Endothelial cell of umbilical vein (primary cell): ENCODE measurements around the gene TARDBP. TPM values are rescaled to one million over a fixed set of nuclear protein-coding genes. Genes with fewer than 3 reads are reported as not detected.
"Not testable (repeated sequence)": the region's sequence is repeated elsewhere in the genome, so short reads cannot be mapped to it uniquely, and the experiment has no call there.

Experiments
- BruUV-seq: library from RNA; stranded (reverse); fragments of 400-500 nt; replicated peaks from 2 replicates; lab custom pipeline; 2021; lab: Mats Ljungman, UMichigan
- CTCF ChIA-PET: fragments of 300-600, 350-600 bp; sonication (Branson Sonifier 250); formaldehyde crosslinking; loops from one replicate; lab custom pipeline; 2021; ENCODE audit warnings: antibody characterized with exemption, inconsistent platforms; lab: Charles Lee
- POLR2A ChIA-PET: fragments of 300-600, 350-600 bp; sonication (Branson Sonifier 250); formaldehyde crosslinking; loops from one replicate; lab custom pipeline; 2021; ENCODE audit warnings: antibody characterized with exemption, inconsistent platforms; lab: Charles Lee
- DNase-seq: peaks from one replicate; pipeline ENCODE4 v3.0.0-alpha.2; 2011; ENCODE audit warnings: low read depth, low spot score
- FAIRE-seq: peaks from 2 replicates; lab custom pipeline; 2011; peaks lifted over from hg19 to GRCh38; lab: Jason Lieb, UNC
- H2AFZ ChIP-seq: 2 replicates; pipeline ENCODE4 v1.6.0; 2012; ENCODE audit warnings: low read depth, low read length, control low read depth, inconsistent platforms
- H3K27ac ChIP-seq: 2 replicates; pipeline ENCODE4 v1.5.1; 2011; ENCODE audit warnings: low read depth, mild to moderate bottlenecking, control low read depth, low read length, moderate library complexity; ENCODE audit not compliant: insufficient read depth
- H3K27me3 ChIP-seq, 2 experiments: 2 replicates each; pipeline versions ENCODE4 v1.6.0 to v1.6.1; 2011; ENCODE audit warnings: low read length in 2 of 2, mixed read lengths in 1 of 2; ENCODE audit not compliant: control insufficient read depth in 2 of 2, insufficient read depth in 2 of 2
- H3K36me3 ChIP-seq, 2 experiments: 2 replicates in 1 of 2; 3 replicates in 1 of 2; pipeline ENCODE4 v1.5.1; 2011; ENCODE audit warnings: low read length in 2 of 2, mild to moderate bottlenecking in 1 of 2, moderate library complexity in 1 of 2; ENCODE audit not compliant: control insufficient read depth in 2 of 2, insufficient read depth in 2 of 2; ENCODE audit errors: extremely low read depth in 1 of 2
- H3K4me1 ChIP-seq: 3 replicates; pipeline ENCODE4 v1.5.1; 2011; ENCODE audit warnings: mild to moderate bottlenecking, low read length; ENCODE audit not compliant: control insufficient read depth, insufficient read depth; ENCODE audit errors: extremely low read depth
- H3K4me2 ChIP-seq: 2 replicates; pipeline ENCODE4 v1.6.1; 2011; ENCODE audit warnings: low read length, control low read depth, mixed read lengths; ENCODE audit not compliant: insufficient read depth
- H3K4me3 ChIP-seq, 3 experiments: fragments of 200-600 bp in 1 of 3; sonication (generic), shearing (Covaris generic) in 1 of 3; replicated peaks in 1 of 3; 2 replicates each; pipeline ENCODE4 v1.5.1; 2011 to 2016; ENCODE audit warnings: control low read depth in 3 of 3, low read length in 3 of 3, mild to moderate bottlenecking in 2 of 3, inconsistent platforms in 1 of 3, low read depth in 1 of 3, moderate library complexity in 1 of 3; ENCODE audit not compliant: insufficient read depth in 1 of 3
- H3K79me2 ChIP-seq: 2 replicates; pipeline ENCODE4 v1.6.0; 2012; ENCODE audit warnings: low read length, inconsistent platforms; ENCODE audit not compliant: control insufficient read depth, insufficient read depth
- H3K9ac ChIP-seq: replicated peaks from 2 replicates; pipeline ENCODE3; 2011; ENCODE audit warnings: low read length, control low read depth; ENCODE audit not compliant: insufficient read depth; ENCODE audit errors: extremely low read depth
- H3K9me1 ChIP-seq: replicated peaks from 3 replicates; pipeline ENCODE4 v1.6.0; 2011; ENCODE audit warnings: mild to moderate bottlenecking, low read length; ENCODE audit not compliant: control insufficient read depth, insufficient read depth; ENCODE audit errors: extremely low read depth
- H3K9me3 ChIP-seq: replicated peaks from 2 replicates; pipeline ENCODE4 v1.5.1; 2012; ENCODE audit warnings: low read length, inconsistent platforms; ENCODE audit not compliant: control insufficient read depth, insufficient read depth
- H4K20me1 ChIP-seq: replicated peaks from 2 replicates; pipeline ENCODE3; 2011; ENCODE audit warnings: mild to moderate bottlenecking, low read length; ENCODE audit not compliant: control insufficient read depth, insufficient read depth; ENCODE audit errors: extremely low read depth
- CTCF ChIP-seq, 2 donors: IDR thresholded peaks; 1 replicate in 1 of 2; 2 replicates in 1 of 2; pipeline ENCODE4 v1.5.1; 2011; ENCODE audit warnings: low read length in 2 of 2, mild to moderate bottlenecking in 2 of 2, moderate library complexity in 2 of 2, control low read depth in 1 of 2, inconsistent platforms in 1 of 2, low read depth in 1 of 2; ENCODE audit not compliant: insufficient read depth in 1 of 2; ENCODE audit errors: extremely low read depth in 1 of 2
- EZH2 ChIP-seq: IDR thresholded peaks from 2 replicates; pipeline ENCODE4 v1.6.1; 2012; ENCODE audit warnings: borderline replicate concordance, low read depth, mild to moderate bottlenecking, moderate library complexity, low read length, inconsistent platforms; ENCODE audit not compliant: severe bottlenecking
- FOS ChIP-seq: IDR thresholded peaks from 2 replicates; pipeline ENCODE4 v1.6.1; 2011; ENCODE audit warnings: mild to moderate bottlenecking, low read length, moderate library complexity, borderline replicate concordance; ENCODE audit not compliant: insufficient read depth
- GATA2 ChIP-seq: IDR thresholded peaks from 2 replicates; pipeline ENCODE4 v1.7.0; 2011; ENCODE audit warnings: low read depth, mild to moderate bottlenecking, moderate library complexity, mixed read lengths, low read length; ENCODE audit not compliant: insufficient read length, insufficient read depth
- JUN ChIP-seq: IDR thresholded peaks from 2 replicates; pipeline ENCODE4 v1.6.1; 2011; ENCODE audit warnings: borderline replicate concordance, low read depth; ENCODE audit not compliant: insufficient read length, insufficient read depth
- MAX ChIP-seq: IDR thresholded peaks from 2 replicates; pipeline ENCODE4 v1.6.1; 2011; ENCODE audit not compliant: insufficient read depth, insufficient read length
- MYC ChIP-seq: IDR thresholded peaks from one replicate; pipeline ENCODE4 v1.6.1; 2011; ENCODE audit warnings: mild to moderate bottlenecking, low read depth, low read length
- POLR2A ChIP-seq: IDR thresholded peaks from 2 replicates; pipeline ENCODE4 v1.6.1; 2012; ENCODE audit warnings: low read depth, mild to moderate bottlenecking, control low read depth, low read length
- POLR2AphosphoS5 ChIP-seq: IDR thresholded peaks from 2 replicates; pipeline ENCODE4 v1.6.1; 2012; ENCODE audit warnings: low read depth, mild to moderate bottlenecking, control low read depth, low read length, moderate library complexity; ENCODE audit not compliant: insufficient read depth
- dilution Hi-C: fragments of 300-500 bp; cut with MboI; formaldehyde crosslinking; loops from one replicate; pipeline ENCODE4 v1.15.0; 2019; ENCODE audit warnings: low sequenced_read_pairs; ENCODE audit not compliant: extremely low pct_ligation_motif_present
- intact Hi-C: fragments of 100-400 bp; cut with micrococcal nuclease; formaldehyde crosslinking; loops from one replicate; pipeline ENCODE4 v1.10.0; 2022
- polyA plus RNA-seq, 4 experiments: library from polyadenylated mRNA; depleted of rRNA in 3 of 4; stranded (reverse) in 3 of 4; unstranded in 1 of 4; fragments of >200 nt; gene quantifications; 2 replicates each; pipeline versions ENCODE4 v1.2.1 to v1.2.3, GENCODE V29; 2011 to 2012; ENCODE audit warnings: missing spikeins in 1 of 4
- total RNA-seq: library from RNA; stranded (reverse); gene quantifications from 2 replicates; pipeline ENCODE4 v1.2.3, GENCODE V29; 2021

TARDBP gene
- total and polyA plus RNA-seq, 2 donors (not counting 3 experiments of a cell fraction or from before 2014, with no cell fraction given) = 106 to 183 TPM

DNA sequence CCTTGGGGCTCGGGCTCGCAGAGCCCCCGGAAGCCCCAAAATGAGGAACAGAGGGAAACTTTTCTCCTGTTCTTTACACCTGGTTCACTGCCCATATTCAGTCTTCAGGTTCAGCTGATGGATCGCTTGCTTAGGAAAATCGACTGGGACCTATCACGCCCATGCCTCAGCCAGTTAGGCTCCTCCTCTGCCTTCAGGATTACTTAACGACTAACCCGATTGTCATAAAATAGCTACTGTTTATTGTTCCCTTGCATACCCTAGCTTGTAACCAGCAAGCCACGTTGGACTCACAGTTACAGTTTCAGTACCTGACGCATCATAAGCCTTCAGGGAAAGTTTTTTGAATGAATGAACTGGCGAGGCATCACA lies 692 bp downstream of the TARDBP start:
- H3K27me3 ChIP-seq = no peaks in the 10 kb centered on the region
- H4K20me1 ChIP-seq = peaks cover 15% of the 10 kb centered on the region
- dilution Hi-C loops (no loop called here), intact Hi-C loops (loop anchor here (2.0 kb wide), 2 partner anchors 86 to 506 kb away; partner anchors contain the start of gene EXOSC10)
- no peak overlapping the region for H2AFZ ChIP-seq
- no peaks in the 10 kb centered on the region for H3K9me1 ChIP-seq
- no peaks in the 10 kb centered on the region for H3K9me3 ChIP-seq
- peak overlapping the region; percentile 62 to 95 (median 95) for H3K4me3 ChIP-seq
- H3K36me3 ChIP-seq = peaks cover 12 to 17% of the 10 kb centered on the region in 2 experiments
- DNase-seq (no peak), FAIRE-seq (no peak)
- POLR2A ChIA-PET = no interaction called here
- H3K4me2 ChIP-seq = peak overlapping the region; percentile 98
- CTCF ChIA-PET = interaction anchor here (1.7 kb wide), 1 partner anchor 24 kb away, joined by 6 read pairs; no protein-coding TSS in a partner anchor
- peak overlapping the region; percentile 100 for H3K9ac ChIP-seq
- H3K27ac ChIP-seq = peak overlapping the region; percentile 100
- TSS peak; percentile 33 for BruUV-seq
- peaks cover 20% of the 10 kb centered on the region for H3K4me1 ChIP-seq
- H3K79me2 ChIP-seq = peaks cover 44% of the 10 kb centered on the region
- TF ChIP-seq EZH2 (no peak), POLR2A (no peak), MAX (no peak), POLR2AphosphoS5 (no peak), CTCF (IDR thresholded peaks at IDR 0.05; ENCODE audit: extremely low read depth in 1 of 2, insufficient read depth in 1 of 2, low read depth in 1 of 2, low read length in 2 of 2) (no peak), FOS (no peak), GATA2 (no peak), JUN (no peak), MYC (no peak)

DNA sequence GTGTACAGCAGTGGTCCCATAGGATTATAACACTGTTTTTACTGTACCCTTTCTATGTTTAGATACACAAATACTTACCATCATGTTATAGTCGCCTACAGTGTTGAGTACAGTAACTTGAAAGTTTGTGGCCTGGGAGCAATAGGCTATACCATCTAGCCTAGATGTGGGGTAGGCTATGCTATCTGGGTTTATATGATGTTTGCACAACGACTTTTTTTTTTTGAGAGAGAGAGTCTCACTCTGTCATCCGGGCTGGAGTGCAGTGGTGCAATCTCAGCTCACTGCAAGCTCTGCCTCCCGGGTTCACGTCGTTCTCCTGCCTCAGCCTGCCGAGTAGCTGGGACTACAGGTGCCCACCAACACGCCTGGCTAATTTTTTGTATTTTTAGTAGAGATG lies 6.9 kb downstream of the TARDBP start:
- H3K4me3 ChIP-seq, H2AFZ ChIP-seq, H3K9ac ChIP-seq, H3K4me1 ChIP-seq, H3K4me2 ChIP-seq, CTCF ChIA-PET, FAIRE-seq, POLR2A ChIA-PET, dilution Hi-C loops, BruUV-seq, H3K27ac ChIP-seq, intact Hi-C loops, H3K27me3 ChIP-seq, H3K9me1 ChIP-seq, DNase-seq, H3K9me3 ChIP-seq: not testable (repeated sequence)
- Histone ChIP-seq H3K36me3 (peaks cover 32 to 35% of the 10 kb centered on the region in 2 experiments), H4K20me1 (peaks cover 12% of the 10 kb centered on the region), H3K79me2 (peaks cover 41% of the 10 kb centered on the region)
